CD4-positive, alpha-beta T cell treated with Interleukin-15 for 4 hours (primary cell): ENCODE results near the gene UNC13B.

ENCODE experiments used
- DNase-seq: peaks from one replicate; pipeline ENCODE4 v3.0.0-alpha.2; 2020; ENCODE audit warnings: low spot score

Gene UNC13B

GRCh38 chr9:35335164-35335563, 173.4 kb downstream of the UNC13B start:
- DNase-seq = no peak

GRCh38 chr9:35338086-35338485, 176.3 kb downstream of the UNC13B start:
- no peak for DNase-seq

- DNase-seq = no peak
Observed at GRCh38 chr9:35338561-35339274, 176.9 kb downstream of the UNC13B start.

GRCh38 chr9:35340046-35340445, 178.2 kb downstream of the UNC13B start:
- no peak for DNase-seq

GRCh38 chr9:35341021-35341420, 179.2 kb downstream of the UNC13B start:
- no peak for DNase-seq

- DNase-seq = no peak
Observed at GRCh38 chr9:35341585-35341984, 179.8 kb downstream of the UNC13B start.

GRCh38 chr9:35342221-35342958, 180.6 kb downstream of the UNC13B start:
- no peak for DNase-seq

- no peak for DNase-seq
Observed at GRCh38 chr9:35348109-35348508, 186.3 kb downstream of the UNC13B start.

- DNase-seq = no peak
Observed at GRCh38 chr9:35349287-35349990, 187.6 kb downstream of the UNC13B start.

GRCh38 chr9:35350212-35350611, 188.4 kb downstream of the UNC13B start:
- no peak for DNase-seq

- DNase-seq = no peak
Observed at GRCh38 chr9:35350827-35351549, 189.2 kb downstream of the UNC13B start.

GRCh38 chr9:35353731-35354365, 192.0 kb downstream of the UNC13B start:
- DNase-seq = no peak

- DNase-seq = no peak
Observed at GRCh38 chr9:35355939-35356338, 194.1 kb downstream of the UNC13B start.

GRCh38 chr9:35357116-35357515, 195.3 kb downstream of the UNC13B start:
- no peak for DNase-seq

- DNase-seq = no peak
Observed at GRCh38 chr9:35357826-35358225, 196.0 kb downstream of the UNC13B start.

- DNase-seq = no peak
Observed at GRCh38 chr9:35364817-35365585, 203.2 kb downstream of the UNC13B start.

GRCh38 chr9:35366627-35367026, 204.8 kb downstream of the UNC13B start:
- DNase-seq = no peak

GRCh38 chr9:35367451-35367850, 205.6 kb downstream of the UNC13B start:
- no peak for DNase-seq

GRCh38 chr9:35370241-35370640, 208.4 kb downstream of the UNC13B start:
- no peak for DNase-seq

- DNase-seq = no peak
Observed at GRCh38 chr9:35374436-35374835, 212.6 kb downstream of the UNC13B start.

- no peak for DNase-seq
Observed at GRCh38 chr9:35374910-35375309, 213.1 kb downstream of the UNC13B start.
